Body of pancreas (tissue), 4 donors: ENCODE measurements around the gene KLHDC10. TPM values are rescaled to one million over a fixed set of nuclear protein-coding genes. Genes with fewer than 3 reads are reported as not detected.

Experiments used
- ATAC-seq: fragments of 150-250 bp; one replicate; pipeline ENCODE4 v1.9.1; 2016
- DNase-seq, 4 donors: peaks; one replicate each; pipeline ENCODE4 v3.0.0-alpha.2; 2019
- H3K27ac ChIP-seq, 4 donors: fragments of 200-600 bp; sonication (generic); 1 replicate in 3 of 4; 2 replicates in 1 of 4; pipeline versions ENCODE4 v1.5.1 to v1.6.1; 2016 to 2019; ENCODE audit warnings: mild to moderate bottlenecking in 1 of 4, mixed read lengths in 1 of 4, moderate library complexity in 1 of 4
- H3K27me3 ChIP-seq, 2 donors: fragments of 200-600 bp; sonication (generic); one replicate each; pipeline ENCODE4 v1.6.0; 2016; ENCODE audit warnings: mild to moderate bottlenecking in 1 of 2
- H3K36me3 ChIP-seq, 2 donors: fragments of 200-600 bp; sonication (generic); replicated peaks in 1 of 2; 2 replicates each; pipeline ENCODE4 v1.5.1; 2016; ENCODE audit warnings: low read depth in 2 of 2; ENCODE audit not compliant: insufficient read depth in 1 of 2
- H3K4me1 ChIP-seq: fragments of 200-600 bp; sonication (generic); one replicate; pipeline ENCODE4 v1.6.0; 2016
- H3K4me3 ChIP-seq, 2 donors: fragments of 200-600 bp; sonication (generic); 1 replicate in 1 of 2; 2 replicates in 1 of 2; pipeline ENCODE4 v1.5.1; 2016 to 2019
- H3K9me3 ChIP-seq, 3 donors: fragments of 200-600 bp; sonication (generic); 1 replicate in 2 of 3; 2 replicates in 1 of 3; pipeline ENCODE4 v1.5.1; 2016
- CTCF ChIP-seq, 7 experiments: fragments of 450-650 bp in 4 of 7; fragments of 200-600 bp in 3 of 7; sonication (generic) in 3 of 7; IDR thresholded peaks; one replicate each; pipeline ENCODE4 v1.5.1; 2016 to 2019; ENCODE audit warnings: antibody characterized with exemption in 7 of 7
- POLR2A ChIP-seq, 3 donors: fragments of 450-650 bp; IDR thresholded peaks; one replicate each; pipeline ENCODE4 v1.6.1; 2016; ENCODE audit warnings: antibody characterized with exemption in 3 of 3, mild to moderate bottlenecking in 2 of 3
- WGBS, 2 donors: methylation state at CpG; one replicate each; pipeline ENCODE4 v1.1.5; 2017; 5-methylcytosine and 5-hydroxymethylcytosine counted together
- intact Hi-C: fragments of 100-400 bp; cut with DNase I; formaldehyde crosslinking; loops from one replicate; pipeline ENCODE4 v1.15.1; 2023
- total RNA-seq, 2 donors: library from RNA; depleted of rRNA; stranded (reverse); fragments of >200 nt; gene quantifications; one replicate each; pipeline ENCODE4 v1.1.0, GENCODE V29; 2016

Gene KLHDC10
- total RNA-seq, 2 donors from 2014 or later: 10.5 to 15.6 TPM

GRCh38 chr7:130114776-130115175 lies 44.4 kb downstream of the KLHDC10 start:
- 93 to 100% methylated on average over 2 of the region's 2 CpGs for WGBS, 2 donors
- ATAC-seq: no peak

GRCh38 chr7:130118294-130118693 lies 48.0 kb downstream of the KLHDC10 start:
- Histone ChIP-seq H3K36me3 (peaks cover 0 to 3% of the 10 kb centered on the region in 2 donors), H3K9me3 (no peaks in the 10 kb centered on the region), H3K27ac (no peak overlapping the region), H3K4me3 (no peak overlapping the region), H3K27me3 (no peaks in the 10 kb centered on the region), H3K4me1 (peaks cover 18% of the 10 kb centered on the region)
- intact Hi-C loops: no loop called here
- ATAC-seq: no peak
- TF ChIP-seq POLR2A (IDR thresholded peaks at IDR 0.05): no peak
- no peak for TF ChIP-seq CTCF (IDR thresholded peaks at IDR 0.05)
- WGBS, 2 donors: 83 to 91% methylated on average over 5 of the region's 5 CpGs
- no peak for DNase-seq

More at GRCh38 chr7:130114776-130115175, 44.4 kb downstream of the KLHDC10 start:
- no peak for TF ChIP-seq CTCF (IDR thresholded peaks at IDR 0.05)
- no peak for TF ChIP-seq POLR2A (IDR thresholded peaks at IDR 0.05)
- no peak for DNase-seq
- peaks cover 29% of the 10 kb centered on the region for H3K4me1 ChIP-seq
- no peaks in the 10 kb centered on the region for H3K9me3 ChIP-seq
- intact Hi-C loops: no loop called here
- H3K27ac ChIP-seq: peak overlapping the region in 2 of 4 donors; percentile 33 to 60
- H3K4me3 ChIP-seq: no peak overlapping the region
- no peaks in the 10 kb centered on the region for H3K27me3 ChIP-seq
- no peaks in the 10 kb centered on the region for H3K36me3 ChIP-seq

- WGBS, 2 donors: 94 to 97% methylated on average over 4 of the region's 4 CpGs
- DNase-seq: no peak
- TF ChIP-seq CTCF (IDR thresholded peaks at IDR 0.05) (no peak), POLR2A (IDR thresholded peaks at IDR 0.05) (no peak)
- Histone ChIP-seq H3K27me3 (no peaks in the 10 kb centered on the region), H3K4me3 (no peak overlapping the region), H3K36me3 (peaks cover 0 to 4% of the 10 kb centered on the region in 2 donors), H3K9me3 (no peaks in the 10 kb centered on the region), H3K27ac (no peak overlapping the region), H3K4me1 (peaks cover 13% of the 10 kb centered on the region)
- intact Hi-C loops: no loop called here
- ATAC-seq: no peak
These were observed 48.5 kb downstream of the KLHDC10 start for GRCh38 chr7:130118801-130119200.

GRCh38 chr7:130123501-130123900 lies 53.2 kb downstream of the KLHDC10 start:
- peaks cover 0 to 7% of the 10 kb centered on the region in 2 donors for H3K36me3 ChIP-seq

More at GRCh38 chr7:130123501-130123900, 53.2 kb downstream of the KLHDC10 start:
- H3K4me1 ChIP-seq: peaks cover 12% of the 10 kb centered on the region
- H3K4me3 ChIP-seq: no peak overlapping the region
- intact Hi-C loops: no loop called here
- H3K9me3 ChIP-seq: no peaks in the 10 kb centered on the region
- DNase-seq (no peak), ATAC-seq (no peak)
- TF ChIP-seq CTCF (IDR thresholded peaks at IDR 0.05): no peak
- no peak for TF ChIP-seq POLR2A (IDR thresholded peaks at IDR 0.05)
- H3K27me3 ChIP-seq: no peaks in the 10 kb centered on the region
- no peak overlapping the region for H3K27ac ChIP-seq
